HCT116 (cell line): Measurements from ENCODE around the gene FCHO2. TPM values are rescaled to one million over a fixed set of nuclear protein-coding genes. Genes with fewer than 3 reads are reported as not detected.

Experiments used
- ATAC-seq: fragments of 200-7000 bp; cut with Tn5 transposase; 2 replicates; pipeline ENCODE4 v1.9.1; 2020; ENCODE audit warnings: mild to moderate bottlenecking, moderate library complexity
- BruUV-seq: library from RNA; stranded (reverse); fragments of 400-500 nt; replicated peaks from 2 replicates; lab custom pipeline; 2021; lab: Mats Ljungman, UMichigan
- CTCF ChIA-PET: fragments of 300-600 bp; sonication (Branson Sonifier 250); formaldehyde crosslinking; loops from one replicate; lab custom pipeline; 2021; ENCODE audit warnings: antibody characterized with exemption; lab: Charles Lee
- POLR2A ChIA-PET: fragments of 300-600, 350-600 bp; sonication (Branson Sonifier 250); formaldehyde crosslinking; loops from one replicate; lab custom pipeline; 2021; ENCODE audit warnings: antibody characterized with exemption; lab: Charles Lee
- RAD21 ChIA-PET, 2 experiments: fragments of 300-600 bp; sonication (Branson Sonifier 250); formaldehyde crosslinking; loops; one replicate each; lab custom pipeline; 2023; ENCODE audit warnings: low total read pairs in 2 of 2; ENCODE audit not compliant: uncharacterized antibody in 2 of 2, unreplicated experiment in 2 of 2, low non-redundant PET in 1 of 2; lab: Charles Lee
- DNase-seq: peaks from one replicate; pipeline ENCODE4 v3.0.0-alpha.2; 2010; ENCODE audit warnings: low read depth, low spot score
- H2AFZ ChIP-seq: fragments of 200-600 bp; shearing (Covaris generic), sonication (generic); 2 replicates; pipeline ENCODE4 v1.6.1; 2017; ENCODE audit warnings: low read depth, mixed run types, mixed read lengths, antibody characterized with exemption, low read length; ENCODE audit not compliant: poor library complexity, severe bottlenecking
- H3K27ac ChIP-seq: 2 replicates; pipeline ENCODE4 v1.5.1; 2012; ENCODE audit warnings: low read depth, low read length
- H3K27me3 ChIP-seq: fragments of 200-600 bp; sonication (generic); 2 replicates; pipeline ENCODE4 v1.6.1; 2016; ENCODE audit warnings: mixed run types, low read length, mixed read lengths; ENCODE audit not compliant: insufficient read depth
- H3K36me3 ChIP-seq, 2 experiments: fragments of 200-500 bp in 1 of 2; fragments of 200-600 bp in 1 of 2; sonication (Bioruptor generic) in 1 of 2; sonication (generic) in 1 of 2; 2 replicates each; pipeline versions ENCODE4 v1.5.1 to v1.6.1; 2014 to 2016; ENCODE audit warnings: low read length in 2 of 2, inconsistent platforms in 1 of 2, mixed read lengths in 1 of 2, mixed run types in 1 of 2; ENCODE audit not compliant: insufficient read depth in 2 of 2, control insufficient read depth in 1 of 2
- H3K4me1 ChIP-seq, 2 experiments: fragments of 200-600 bp in 1 of 2; sonication (generic) in 1 of 2; 2 replicates each; pipeline versions ENCODE4 v1.5.1 to v1.6.1; 2012 to 2017; ENCODE audit warnings: low read length in 2 of 2, inconsistent platforms in 1 of 2, mild to moderate bottlenecking in 1 of 2, mixed read lengths in 1 of 2, mixed run types in 1 of 2, moderate library complexity in 1 of 2; ENCODE audit not compliant: insufficient read depth in 2 of 2, control insufficient read depth in 1 of 2
- H3K4me2 ChIP-seq: fragments of 200-600 bp; sonication (generic); 2 replicates; pipeline ENCODE4 v1.6.1; 2017; ENCODE audit warnings: mixed run types, low read length, mixed read lengths
- H3K4me3 ChIP-seq, 2 experiments: fragments of 200-600 bp in 1 of 2; sonication (generic) in 1 of 2; replicated peaks in 1 of 2; 2 replicates each; pipeline ENCODE4 v1.5.1; 2011 to 2016; ENCODE audit warnings: low read length in 2 of 2, control low read depth in 1 of 2, low read depth in 1 of 2, mild to moderate bottlenecking in 1 of 2, mixed read lengths in 1 of 2, mixed run types in 1 of 2
- H3K79me2 ChIP-seq: fragments of 200-600 bp; sonication (generic); 2 replicates; pipeline ENCODE4 v1.6.1; 2017; ENCODE audit warnings: mild to moderate bottlenecking, mixed run types, low read length, moderate library complexity, mixed read lengths; ENCODE audit not compliant: insufficient read depth
- H3K9ac ChIP-seq: fragments of 200-600 bp; sonication (generic); 2 replicates; pipeline ENCODE4 v1.6.1; 2016; ENCODE audit warnings: low read length, mixed read lengths
- H3K9me2 ChIP-seq: fragments of 200-600 bp; sonication (generic), shearing (Covaris generic); 2 replicates; pipeline ENCODE4 v1.6.1; 2017; ENCODE audit warnings: mixed run types, mild to moderate bottlenecking, moderate library complexity; ENCODE audit not compliant: insufficient read depth
- H3K9me3 ChIP-seq, 2 experiments: fragments of 200-500 bp in 1 of 2; fragments of 200-600 bp in 1 of 2; sonication (Bioruptor generic) in 1 of 2; sonication (generic) in 1 of 2; 2 replicates each; pipeline ENCODE4 v1.6.1; 2014 to 2017; ENCODE audit warnings: low read length in 2 of 2, mixed read lengths in 2 of 2, inconsistent platforms in 1 of 2, low read depth in 1 of 2, mild to moderate bottlenecking in 1 of 2, mixed run types in 1 of 2, moderate library complexity in 1 of 2; ENCODE audit not compliant: control insufficient read depth in 1 of 2, insufficient read depth in 1 of 2
- H4K20me1 ChIP-seq: fragments of 200-600 bp; sonication (generic), shearing (Covaris generic); 2 replicates; pipeline ENCODE4 v1.6.1; 2017; ENCODE audit warnings: mixed run types, mild to moderate bottlenecking, moderate library complexity; ENCODE audit not compliant: insufficient read depth
- RAD21 ChIP-seq: IDR thresholded peaks from 2 replicates; pipeline ENCODE4 v1.6.1; 2012; ENCODE audit warnings: low read depth, mild to moderate bottlenecking
- TCF7L2 ChIP-seq: IDR thresholded peaks from 2 replicates; pipeline ENCODE4 v1.7.0; 2011; ENCODE audit warnings: borderline replicate concordance, inconsistent platforms; ENCODE audit not compliant: insufficient read depth, insufficient read length; ENCODE audit errors: extremely low read depth
- ZFX ChIP-seq: fragments of 450-650 bp; IDR thresholded peaks from 2 replicates; pipeline ENCODE4 v1.6.1; 2017
- intact Hi-C: fragments of 100-400 bp; cut with micrococcal nuclease; formaldehyde crosslinking; loops from 2 replicates; pipeline ENCODE4 v1.10.0; 2022
- total RNA-seq: library from RNA; stranded (reverse); gene quantifications from one replicate; pipeline ENCODE4 v1.2.1, GENCODE V29; 2021; ENCODE audit not compliant: unreplicated experiment

FCHO2 gene
- total RNA-seq, 1 experiment from 2014 or later: 18.7 TPM

DNA sequence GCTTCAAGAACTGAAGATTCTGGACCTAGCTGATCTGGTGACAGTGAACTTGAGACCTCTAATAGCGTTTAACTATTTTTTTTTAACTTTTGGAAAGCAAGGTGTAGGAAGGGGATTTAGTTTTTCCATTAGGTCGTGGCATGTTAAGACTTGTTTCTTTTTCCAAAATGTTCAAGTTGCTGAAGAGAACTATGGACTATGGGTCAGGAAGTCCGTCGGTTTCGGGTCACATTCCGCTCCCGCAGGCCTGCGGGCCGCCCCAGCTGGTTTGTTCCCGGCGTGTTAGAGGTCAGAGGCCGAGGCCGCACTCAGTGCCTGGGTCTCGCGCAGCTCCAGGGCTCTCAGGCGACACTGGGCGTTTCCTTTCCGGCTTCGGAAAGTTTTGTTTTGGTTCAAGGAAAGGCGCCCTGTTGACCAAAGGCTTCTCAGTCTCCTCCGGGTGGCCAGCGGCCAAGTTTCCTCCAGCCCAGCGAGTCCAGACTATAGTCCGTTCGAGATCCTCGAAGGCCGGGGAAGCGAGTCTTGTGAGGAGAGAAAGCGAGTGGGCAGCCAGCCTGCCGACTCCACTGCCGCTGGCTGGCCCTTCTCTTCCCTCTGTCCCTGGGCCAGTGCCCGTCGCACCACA, 586 bp upstream of the FCHO2 start:
- Histone ChIP-seq H3K27ac (peak overlapping the region; percentile 92), H3K9ac (peak overlapping the region; percentile 83), H3K9me2 (no peaks in the 10 kb centered on the region), H3K4me2 (peak overlapping the region; percentile 97), H3K79me2 (peaks cover 39% of the 10 kb centered on the region), H3K36me3 (no peaks in the 10 kb centered on the region), H4K20me1 (no peaks in the 10 kb centered on the region), H3K27me3 (no peaks in the 10 kb centered on the region), H3K9me3 (no peaks in the 10 kb centered on the region)
- RAD21 ChIA-PET: no interaction called here
- intact Hi-C loops: loop anchor here (10.0 kb wide), 2 partner anchors 260 to 500 kb away; no protein-coding TSS in a partner anchor
- POLR2A ChIA-PET: interaction anchor here (1.3 kb wide), 1 partner anchor 35 kb away, joined by 5 read pairs; no protein-coding TSS in a partner anchor
- TF ChIP-seq RAD21 (no peak), TCF7L2 (peak; percentile 53)
- TF ChIP-seq, all 23 proteins: peak for 1
- DNase-seq (no peak), ATAC-seq (peak; percentile 53)
- BruUV-seq: TSS peak; percentile 94
- H3K4me3 ChIP-seq: peak overlapping the region; percentile 58 to 77
- CTCF ChIA-PET: interaction anchor here (1.5 kb wide), 1 partner anchor 246 kb away, joined by 6 read pairs; no protein-coding TSS in a partner anchor
- peaks cover 28 to 61% of the 10 kb centered on the region in 2 experiments for H3K4me1 ChIP-seq
- H2AFZ ChIP-seq: peak overlapping the region; percentile 49

DNA sequence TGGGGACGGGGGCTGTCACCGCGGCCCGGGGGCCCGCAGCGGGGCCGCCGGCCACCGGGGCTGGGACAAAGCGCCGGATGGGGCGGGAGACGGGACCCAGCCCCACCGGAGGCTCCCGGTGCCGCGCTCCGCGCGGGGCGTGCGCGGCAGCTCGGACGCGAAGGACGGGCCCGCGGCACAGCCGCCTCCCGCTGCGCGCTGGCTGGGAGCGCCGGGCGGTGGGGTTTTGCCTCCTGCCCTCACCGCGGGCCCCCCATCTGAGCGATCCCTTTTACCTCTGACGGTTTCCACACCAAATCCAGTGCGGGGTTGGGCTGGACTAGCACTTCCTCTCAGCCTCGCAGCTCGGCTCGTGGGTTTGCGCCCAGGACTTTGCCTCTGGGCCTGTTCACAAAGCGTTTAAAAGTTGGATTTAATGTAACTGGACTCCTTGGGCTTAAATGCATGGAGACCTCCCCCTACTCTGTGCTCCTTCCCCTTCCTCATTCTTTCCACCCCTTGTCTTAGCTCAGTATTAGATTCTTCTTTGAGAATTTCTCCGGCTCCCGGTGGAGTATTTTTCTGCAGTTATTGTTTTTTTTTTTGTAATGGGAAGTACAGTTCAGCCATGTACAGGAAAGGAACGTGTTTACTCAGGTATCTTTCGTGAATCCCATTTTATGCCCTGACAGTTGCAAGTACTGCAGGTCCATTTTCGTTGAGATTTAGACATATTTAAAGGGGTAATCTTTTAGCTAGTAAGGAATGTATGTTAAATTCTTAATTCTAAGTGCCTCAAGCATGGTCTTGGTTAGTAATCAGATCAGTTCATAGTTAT, 691 bp downstream of the FCHO2 start:
- TF ChIP-seq ZFX: peak; percentile 65
- no peak for TF ChIP-seq RAD21
- Histone ChIP-seq H3K4me3 (peak overlapping the region; percentile 61 to 77), H3K79me2 (peaks cover 51% of the 10 kb centered on the region), H3K9me3 (no peaks in the 10 kb centered on the region), H3K9me2 (no peaks in the 10 kb centered on the region), H3K36me3 (no peaks in the 10 kb centered on the region), H3K27me3 (no peaks in the 10 kb centered on the region), H3K27ac (peak overlapping the region; percentile 92), H3K4me2 (peak overlapping the region; percentile 97), H3K9ac (peak overlapping the region; percentile 83), H3K4me1 (peaks cover 17 to 48% of the 10 kb centered on the region in 2 experiments), H2AFZ (no peak overlapping the region), H4K20me1 (no peaks in the 10 kb centered on the region)
- DNase-seq: no peak
- ATAC-seq: peak; percentile 35
- RAD21 ChIA-PET: no interaction called here
- CTCF ChIA-PET: interaction anchor here (0.9 to 1.5 kb wide), 2 partner anchors 36 to 245 kb away, joined by 3 to 6 read pairs; no protein-coding TSS in a partner anchor
- intact Hi-C loops: loop anchor here (10.0 kb wide), 2 partner anchors 258 to 498 kb away; no protein-coding TSS in a partner anchor
- BruUV-seq: no TSS peak
- POLR2A ChIA-PET: interaction anchor here (0.7 kb wide), 1 partner anchor 268 kb away, joined by 3 read pairs; no protein-coding TSS in a partner anchor
